Measurements from ENCODE around the gene SGMS1.
"Not testable (repeated sequence)": the region's sequence is repeated elsewhere in the genome, so short reads cannot be mapped to it uniquely, and the experiment has no call there.

SGMS1 gene

DNA sequence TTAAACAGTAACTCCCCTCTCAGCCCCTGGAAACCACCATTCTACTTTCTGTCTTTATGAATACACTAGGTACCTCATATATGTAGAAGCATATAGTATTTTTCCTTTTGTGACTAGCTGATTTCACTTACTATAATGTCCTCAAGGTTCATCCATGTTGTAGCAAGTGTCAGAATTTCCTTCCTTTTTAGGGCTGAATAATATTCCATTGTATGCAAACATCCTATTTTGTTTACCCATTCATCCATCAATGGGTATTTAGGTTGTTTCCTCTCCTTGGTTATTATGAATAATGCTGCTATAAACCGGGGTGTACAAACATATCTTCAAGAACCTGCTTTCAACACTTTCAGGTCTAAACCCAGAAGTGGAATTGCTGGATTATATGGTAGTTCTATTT lies 125.3 kb downstream of the SGMS1 start:
- Histone ChIP-seq H3K36me3 (ENCODE audit: insufficient read depth) (no peaks in the 10 kb centered on the region), H3K4me1 (ENCODE audit: low read depth, poor library complexity, severe bottlenecking) (peaks cover 52% of the 10 kb centered on the region), H3K27me3 (ENCODE audit: insufficient read depth, low read depth) (no peaks in the 10 kb centered on the region), H3K4me3 (IDR thresholded peaks at IDR 0.05; ENCODE audit: insufficient read depth, low read depth, low read length) (no peak overlapping the region), H3K79me2 (ENCODE audit: insufficient read depth, low read depth) (no peaks in the 10 kb centered on the region; the same call in 1 of the 2 replicates), H3K4me2 (no peak overlapping the region), H2AFZ (ENCODE audit: low read depth) (no peak overlapping the region), H4K20me1 (ENCODE audit: insufficient read depth) (no peaks in the 10 kb centered on the region), H3K27ac (peak overlapping the region; percentile 43; the same call in 1 of the 2 replicates), H3K9ac (no peak overlapping the region)
- TF ChIP-seq, protein P1, sequence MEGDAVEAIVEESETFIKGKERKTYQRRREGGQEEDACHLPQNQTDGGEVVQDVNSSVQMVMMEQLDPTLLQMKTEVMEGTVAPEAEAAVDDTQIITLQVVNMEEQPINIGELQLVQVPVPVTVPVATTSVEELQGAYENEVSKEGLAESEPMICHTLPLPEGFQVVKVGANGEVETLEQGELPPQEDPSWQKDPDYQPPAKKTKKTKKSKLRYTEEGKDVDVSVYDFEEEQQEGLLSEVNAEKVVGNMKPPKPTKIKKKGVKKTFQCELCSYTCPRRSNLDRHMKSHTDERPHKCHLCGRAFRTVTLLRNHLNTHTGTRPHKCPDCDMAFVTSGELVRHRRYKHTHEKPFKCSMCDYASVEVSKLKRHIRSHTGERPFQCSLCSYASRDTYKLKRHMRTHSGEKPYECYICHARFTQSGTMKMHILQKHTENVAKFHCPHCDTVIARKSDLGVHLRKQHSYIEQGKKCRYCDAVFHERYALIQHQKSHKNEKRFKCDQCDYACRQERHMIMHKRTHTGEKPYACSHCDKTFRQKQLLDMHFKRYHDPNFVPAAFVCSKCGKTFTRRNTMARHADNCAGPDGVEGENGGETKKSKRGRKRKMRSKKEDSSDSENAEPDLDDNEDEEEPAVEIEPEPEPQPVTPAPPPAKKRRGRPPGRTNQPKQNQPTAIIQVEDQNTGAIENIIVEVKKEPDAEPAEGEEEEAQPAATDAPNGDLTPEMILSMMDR (conservative IDR thresholded peaks at IDR 0.05; ENCODE audit: low read depth, low read length), result no peak

DNA sequence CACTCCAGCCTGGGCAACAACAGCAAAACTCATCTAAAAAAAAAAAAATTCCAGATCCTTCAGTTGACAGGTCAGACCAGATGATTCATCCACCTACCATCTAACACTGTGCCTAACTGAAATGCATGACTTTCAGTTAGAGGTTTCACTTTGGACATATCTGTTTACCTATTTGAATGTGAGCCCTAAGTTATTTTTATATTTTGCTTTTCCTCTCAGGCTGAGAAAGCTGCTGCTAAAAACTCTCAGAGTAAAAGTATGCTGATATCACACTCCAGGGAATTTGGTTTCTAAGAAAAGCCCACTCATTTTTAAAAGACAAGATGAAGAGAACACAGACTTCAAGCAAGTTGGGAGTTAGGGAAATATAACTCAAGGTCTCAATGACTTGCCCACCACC lies 126.0 kb downstream of the SGMS1 start:
- no peaks in the 10 kb centered on the region; the same call in 1 of the 2 replicates for H3K79me2 ChIP-seq (ENCODE audit: insufficient read depth, low read depth)
- no peaks in the 10 kb centered on the region for H3K27me3 ChIP-seq (ENCODE audit: insufficient read depth, low read depth)
- peak overlapping the region; percentile 76 for H3K4me2 ChIP-seq
- no peaks in the 10 kb centered on the region for H3K36me3 ChIP-seq (ENCODE audit: insufficient read depth)
- no peak overlapping the region for H3K9ac ChIP-seq
- no peaks in the 10 kb centered on the region for H4K20me1 ChIP-seq (ENCODE audit: insufficient read depth)
- H3K4me3 ChIP-seq (IDR thresholded peaks at IDR 0.05; ENCODE audit: insufficient read depth, low read depth, low read length), result no peak overlapping the region
- H3K27ac ChIP-seq, result peak overlapping the region; percentile 43; the same call in 1 of the 2 replicates
- peaks cover 46% of the 10 kb centered on the region for H3K4me1 ChIP-seq (ENCODE audit: low read depth, poor library complexity, severe bottlenecking)
- TF ChIP-seq, protein P1 (conservative IDR thresholded peaks at IDR 0.05; ENCODE audit: low read depth, low read length), result no peak
- H2AFZ ChIP-seq (ENCODE audit: low read depth), result no peak overlapping the region

DNA sequence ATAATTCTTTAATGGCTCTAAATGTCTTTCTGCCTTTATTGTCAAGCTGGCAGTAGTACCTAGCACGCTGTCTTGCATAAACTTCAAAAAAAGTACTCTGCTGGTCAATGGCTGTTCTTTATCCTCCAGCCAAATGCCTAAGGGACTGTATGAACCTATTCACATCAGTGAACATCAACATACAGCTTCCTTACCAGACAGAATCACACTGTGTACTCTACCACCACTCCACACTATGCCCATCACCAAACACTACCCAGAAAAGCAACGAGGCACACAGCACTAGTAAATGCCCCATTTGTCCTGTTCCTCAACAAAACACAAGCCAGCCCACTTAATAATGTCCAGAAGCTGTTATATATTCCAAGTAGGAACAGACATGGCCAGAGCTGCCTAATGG lies 127.5 kb downstream of the SGMS1 start:
- Histone ChIP-seq H3K27me3 (ENCODE audit: insufficient read depth, low read depth) (no peaks in the 10 kb centered on the region), H3K27ac (no peak overlapping the region), H3K4me1 (ENCODE audit: low read depth, poor library complexity, severe bottlenecking) (peaks cover 30% of the 10 kb centered on the region), H3K9ac (no peak overlapping the region), H3K4me3 (IDR thresholded peaks at IDR 0.05; ENCODE audit: insufficient read depth, low read depth, low read length) (no peak overlapping the region), H3K79me2 (ENCODE audit: insufficient read depth, low read depth) (no peaks in the 10 kb centered on the region; the same call in 1 of the 2 replicates), H3K4me2 (no peak overlapping the region), H3K36me3 (ENCODE audit: insufficient read depth) (no peaks in the 10 kb centered on the region), H2AFZ (ENCODE audit: low read depth) (no peak overlapping the region), H4K20me1 (ENCODE audit: insufficient read depth) (no peaks in the 10 kb centered on the region)
- TF ChIP-seq, protein P1 (conservative IDR thresholded peaks at IDR 0.05; ENCODE audit: low read depth, low read length), result no peak

DNA sequence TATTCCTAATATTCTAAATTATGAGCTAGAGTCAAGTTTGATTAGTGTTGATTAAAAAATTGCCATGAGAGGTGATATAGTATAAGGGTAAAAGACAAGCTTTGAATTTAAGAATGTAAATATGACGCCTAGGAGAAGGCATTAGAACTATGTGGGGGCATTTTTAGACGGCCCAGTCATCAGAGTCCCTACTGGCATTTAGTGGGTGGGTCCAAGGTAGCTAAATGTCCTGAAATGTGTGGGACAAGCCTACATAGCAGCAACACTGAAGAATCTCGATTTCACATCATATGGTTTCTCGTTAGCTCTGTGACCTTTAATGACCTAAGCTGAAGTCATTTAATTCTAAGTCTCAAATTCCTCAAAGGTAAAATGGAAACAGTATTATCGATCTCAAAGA lies 133.5 kb downstream of the SGMS1 start:
- TF ChIP-seq, protein P1 (conservative IDR thresholded peaks at IDR 0.05; ENCODE audit: low read depth, low read length), result no peak
- H4K20me1 ChIP-seq (ENCODE audit: insufficient read depth), result no peaks in the 10 kb centered on the region
- no peak overlapping the region for H3K27ac ChIP-seq
- H3K27me3 ChIP-seq (ENCODE audit: insufficient read depth, low read depth), result no peaks in the 10 kb centered on the region
- no peak overlapping the region for H3K4me3 ChIP-seq (IDR thresholded peaks at IDR 0.05; ENCODE audit: insufficient read depth, low read depth, low read length)
- H3K36me3 ChIP-seq (ENCODE audit: insufficient read depth), result no peaks in the 10 kb centered on the region
- no peaks in the 10 kb centered on the region for H3K79me2 ChIP-seq (ENCODE audit: insufficient read depth, low read depth)
- H3K4me1 ChIP-seq (ENCODE audit: low read depth, poor library complexity, severe bottlenecking), result no peaks in the 10 kb centered on the region
- no peak overlapping the region for H2AFZ ChIP-seq (ENCODE audit: low read depth)
- no peak overlapping the region for H3K4me2 ChIP-seq
- H3K9ac ChIP-seq, result no peak overlapping the region

DNA sequence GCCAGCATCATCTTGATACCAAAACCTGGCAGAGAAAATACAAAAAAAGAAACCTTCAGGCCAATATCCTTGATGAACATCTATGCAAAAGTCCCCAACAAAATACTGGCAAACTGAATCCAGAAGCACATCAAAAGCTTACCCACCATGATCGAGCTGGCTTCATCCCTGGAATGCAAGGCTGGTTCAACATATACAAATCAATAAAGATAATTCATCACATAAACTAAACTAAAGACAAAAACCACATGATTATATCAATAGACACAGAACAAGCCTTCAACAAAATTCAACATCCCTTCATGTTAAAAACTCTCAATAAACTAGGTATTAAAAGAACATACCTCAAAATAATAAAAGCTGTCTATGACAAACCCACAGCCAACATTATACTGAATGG lies 139.2 kb downstream of the SGMS1 start:
- not testable (repeated sequence) for H3K4me2 ChIP-seq

More for the DNA sequence above, 139.2 kb downstream of the SGMS1 start:
- not testable (repeated sequence) for H3K27ac ChIP-seq; H3K9ac ChIP-seq; H3K27me3 ChIP-seq (ENCODE audit: insufficient read depth, low read depth); H4K20me1 ChIP-seq (ENCODE audit: insufficient read depth); H3K4me3 ChIP-seq (IDR thresholded peaks at IDR 0.05; ENCODE audit: insufficient read depth, low read depth, low read length); H2AFZ ChIP-seq (ENCODE audit: low read depth); H3K4me1 ChIP-seq (ENCODE audit: low read depth, poor library complexity, severe bottlenecking); H3K36me3 ChIP-seq (ENCODE audit: insufficient read depth); H3K79me2 ChIP-seq (ENCODE audit: insufficient read depth, low read depth)

Measured in KMS-11 (cell line).